Activated CD4-positive, CD25-positive, alpha-beta regulatory T cell treated with anti-CD3 and anti-CD28 coated beads, Interleukin-2, amount 50 U/mL, for 24 hours (primary cell): ENCODE data around the gene CADM3.

Source experiments
- ATAC-seq, 2 donors: fragments of 150-1000 bp; cut with Tn5 transposase; one replicate each; pipeline ENCODE4 v1.10.0; 2021; ENCODE audit warnings: mild to moderate bottlenecking in 1 of 2, moderate library complexity in 1 of 2

CADM3 gene, protein sequence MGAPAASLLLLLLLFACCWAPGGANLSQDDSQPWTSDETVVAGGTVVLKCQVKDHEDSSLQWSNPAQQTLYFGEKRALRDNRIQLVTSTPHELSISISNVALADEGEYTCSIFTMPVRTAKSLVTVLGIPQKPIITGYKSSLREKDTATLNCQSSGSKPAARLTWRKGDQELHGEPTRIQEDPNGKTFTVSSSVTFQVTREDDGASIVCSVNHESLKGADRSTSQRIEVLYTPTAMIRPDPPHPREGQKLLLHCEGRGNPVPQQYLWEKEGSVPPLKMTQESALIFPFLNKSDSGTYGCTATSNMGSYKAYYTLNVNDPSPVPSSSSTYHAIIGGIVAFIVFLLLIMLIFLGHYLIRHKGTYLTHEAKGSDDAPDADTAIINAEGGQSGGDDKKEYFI

DNA sequence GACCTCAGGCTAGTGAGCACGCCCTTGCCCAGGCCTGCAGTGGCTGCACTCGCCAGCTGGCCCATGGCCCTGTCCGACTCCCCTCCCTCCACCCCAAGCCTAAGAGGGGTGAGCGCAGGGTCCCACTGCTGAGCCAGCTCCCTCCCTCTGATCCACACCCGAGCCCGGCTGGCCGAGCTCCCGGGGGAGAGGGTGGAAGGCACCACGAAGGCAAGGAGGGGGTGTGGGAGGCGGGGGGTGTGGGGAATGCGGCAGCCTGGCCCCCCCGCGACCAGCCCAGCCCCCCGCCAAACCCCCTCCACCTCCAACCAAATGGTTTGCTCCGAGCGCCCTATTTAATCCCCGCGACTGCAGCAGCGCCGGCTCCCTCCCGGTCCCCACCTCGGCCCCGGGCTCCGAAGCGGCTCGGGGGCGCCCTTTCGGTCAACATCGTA, at the start of gene CADM3:
Gene CADM3 (plus strand): TSS at position 362 of the 434 bp plus-strand sequence. CDS start 151 bp downstream, outside the sequence.
- ATAC-seq = no peak

DNA sequence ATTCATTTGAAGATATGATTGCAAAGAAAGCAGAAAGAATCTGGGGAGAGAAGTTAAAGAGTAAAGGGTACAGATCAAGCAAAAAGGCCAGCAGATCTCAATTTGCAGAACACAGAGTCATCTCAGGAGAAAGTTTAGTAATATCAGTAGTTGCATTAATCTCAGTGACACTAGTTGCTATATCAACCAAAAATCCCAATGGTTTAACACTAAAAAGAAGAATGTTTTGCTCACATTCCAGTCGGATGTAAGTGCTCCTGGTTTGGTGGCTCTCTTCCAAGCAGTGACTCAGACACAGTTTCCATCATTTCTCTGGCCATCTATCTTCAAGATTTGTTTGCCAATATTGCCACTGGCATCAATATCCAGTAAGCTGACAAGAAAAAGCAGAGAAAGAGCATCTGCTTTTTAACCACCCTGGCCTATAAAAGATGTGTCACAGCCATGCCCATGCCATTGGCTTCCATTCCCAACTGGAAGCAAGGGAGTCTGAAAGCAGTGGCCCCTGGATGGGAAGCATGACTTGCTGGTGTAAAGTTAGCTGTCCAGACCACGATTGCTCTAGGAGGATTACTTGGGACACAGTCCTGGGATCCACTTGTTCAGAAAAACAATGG, 49.3 kb upstream of the CADM3 start:
- peak in 1 of 2 donors; percentile 49 for ATAC-seq

DNA sequence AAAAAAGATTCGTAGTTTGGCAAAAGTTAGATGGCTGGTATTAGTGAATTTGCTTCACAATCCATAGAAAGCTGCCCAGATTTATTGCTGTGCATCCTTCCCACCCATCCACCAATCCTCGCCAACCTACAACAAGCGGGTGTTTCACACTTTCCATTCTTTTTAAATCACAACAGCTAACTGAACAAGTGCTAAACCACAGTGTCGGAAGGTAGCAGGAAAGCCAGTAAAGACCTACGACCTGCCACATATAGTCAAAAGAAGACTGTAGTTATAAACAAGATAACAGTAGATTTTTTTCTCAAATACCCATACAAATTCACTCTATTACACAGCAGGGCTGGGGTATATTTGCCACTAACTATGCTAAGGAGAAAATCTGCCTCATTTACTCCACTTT, 47.8 kb upstream of the CADM3 start:
- no peak for ATAC-seq

- ATAC-seq = no peak
Observed at GRCh38 chr1:159132271-159132881, 39.0 kb upstream of the CADM3 start.

DNA sequence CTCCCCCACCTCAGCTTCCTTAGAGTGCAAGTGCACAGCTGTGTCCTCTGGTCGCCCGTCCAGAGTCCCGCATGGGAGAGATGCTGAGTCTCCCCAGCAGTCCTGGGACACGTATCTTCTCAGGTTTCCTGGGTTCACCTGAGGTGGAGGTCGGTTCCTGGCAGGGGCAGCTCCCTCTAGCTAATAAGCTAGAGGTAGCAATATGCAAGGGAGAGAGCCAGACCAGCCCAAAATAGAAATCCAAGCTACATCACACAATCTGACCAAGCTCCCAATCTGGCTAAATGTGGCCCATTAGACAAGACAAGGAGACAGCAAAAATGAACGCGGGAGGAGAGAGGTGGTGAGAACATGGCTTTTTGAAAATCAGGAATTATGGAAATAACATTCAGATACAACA, 30.9 kb upstream of the CADM3 start:
- no peak for ATAC-seq

DNA sequence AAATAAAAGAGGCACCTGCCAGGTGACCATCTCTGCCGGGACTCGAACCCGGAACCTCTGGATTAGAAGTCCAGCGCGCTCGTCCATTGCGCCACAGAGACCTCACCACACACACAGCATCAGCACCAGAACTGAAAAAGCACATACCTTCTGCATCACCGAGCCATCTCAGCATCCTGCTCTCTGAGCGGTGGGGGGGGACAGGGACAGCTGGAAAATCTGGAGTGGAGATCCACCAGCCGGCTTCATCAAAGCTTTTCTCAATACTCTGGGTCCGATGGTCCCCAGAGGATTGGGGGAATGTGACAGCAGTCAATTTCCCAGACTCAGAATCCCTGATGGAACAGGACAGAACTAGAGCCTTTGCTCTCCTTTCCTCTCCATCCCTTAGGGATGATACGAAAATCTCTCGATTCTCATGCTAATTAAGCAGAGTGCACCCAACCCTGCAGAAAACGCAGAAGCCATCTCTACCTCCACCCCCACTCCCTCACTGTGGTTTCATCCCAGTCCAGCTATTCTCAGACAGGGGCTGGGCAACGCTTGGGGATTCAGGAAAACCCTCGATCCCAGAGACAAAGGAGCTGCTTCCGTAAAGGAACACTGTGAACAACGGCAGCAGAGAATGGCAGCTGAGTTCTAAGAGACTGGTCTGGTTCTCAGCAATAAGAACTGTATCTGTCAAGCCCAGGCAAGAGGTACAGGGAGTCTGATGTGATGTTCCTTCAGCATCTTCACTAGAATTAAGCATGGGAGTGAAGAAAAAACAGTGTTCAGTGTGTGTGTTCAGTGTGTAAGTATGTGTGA, 29.6 kb upstream of the CADM3 start:
- no peak for ATAC-seq

- no peak for ATAC-seq
Observed at GRCh38 chr1:159142391-159142663, 29.1 kb upstream of the CADM3 start.

DNA sequence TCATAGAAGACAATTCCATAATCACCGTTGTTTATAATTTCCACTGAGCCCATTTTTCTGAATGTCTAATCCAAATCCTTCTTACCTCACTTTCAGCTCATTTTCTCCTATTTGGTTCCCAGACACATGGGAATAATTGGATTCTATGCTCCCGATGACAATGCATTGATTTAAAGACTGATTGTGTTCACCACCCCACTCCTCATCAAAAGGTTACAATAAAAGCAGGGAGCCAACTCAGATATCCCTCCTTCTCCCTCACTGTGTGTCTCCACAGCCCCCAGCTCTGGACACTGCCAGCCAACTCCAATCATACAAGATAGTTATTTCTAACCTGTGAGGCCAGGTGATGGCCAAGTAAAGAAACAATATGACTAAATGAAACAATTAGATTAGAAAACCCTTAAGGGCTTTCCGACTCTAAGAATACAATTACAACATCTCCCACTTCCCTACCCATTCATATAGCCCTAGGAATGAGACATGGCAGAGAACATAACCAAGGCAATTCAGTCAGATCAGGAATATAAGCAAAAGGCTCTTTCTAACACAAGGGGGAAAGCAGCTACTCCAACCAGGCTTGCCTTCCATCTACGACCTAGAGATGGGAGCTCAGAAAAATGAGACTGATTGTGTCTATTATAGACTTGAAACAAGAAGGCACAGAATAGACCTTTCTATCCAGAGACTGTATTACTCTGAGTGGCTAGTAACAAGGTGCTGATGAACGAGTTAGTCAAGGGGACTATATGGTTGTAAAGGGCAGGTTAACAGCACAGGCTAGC, 28.5 kb upstream of the CADM3 start:
- ATAC-seq = no peak

GRCh38 chr1:159144571-159144970, 26.8 kb upstream of the CADM3 start:
- no peak for ATAC-seq

DNA sequence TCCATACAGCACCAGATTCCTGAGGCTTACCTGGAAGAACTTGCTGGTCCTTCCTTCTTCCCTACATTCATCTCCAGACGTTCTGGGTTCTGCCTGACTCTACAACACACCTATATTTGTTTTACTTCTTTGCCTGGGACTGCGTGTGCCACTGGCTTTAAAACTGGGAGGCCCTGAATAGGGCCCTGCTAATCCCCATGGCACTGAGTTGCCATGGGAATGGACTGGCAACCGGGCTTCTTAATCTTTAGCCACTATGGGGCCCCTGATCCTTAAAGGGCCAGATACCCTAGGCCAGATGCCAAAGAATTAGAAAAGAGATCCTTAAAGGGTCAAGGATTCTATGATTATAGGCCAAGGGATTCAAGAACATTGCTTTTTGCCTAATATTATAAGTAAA, 24.4 kb upstream of the CADM3 start:
- ATAC-seq = no peak

GRCh38 chr1:159152031-159152430, 19.4 kb upstream of the CADM3 start:
- ATAC-seq = no peak

DNA sequence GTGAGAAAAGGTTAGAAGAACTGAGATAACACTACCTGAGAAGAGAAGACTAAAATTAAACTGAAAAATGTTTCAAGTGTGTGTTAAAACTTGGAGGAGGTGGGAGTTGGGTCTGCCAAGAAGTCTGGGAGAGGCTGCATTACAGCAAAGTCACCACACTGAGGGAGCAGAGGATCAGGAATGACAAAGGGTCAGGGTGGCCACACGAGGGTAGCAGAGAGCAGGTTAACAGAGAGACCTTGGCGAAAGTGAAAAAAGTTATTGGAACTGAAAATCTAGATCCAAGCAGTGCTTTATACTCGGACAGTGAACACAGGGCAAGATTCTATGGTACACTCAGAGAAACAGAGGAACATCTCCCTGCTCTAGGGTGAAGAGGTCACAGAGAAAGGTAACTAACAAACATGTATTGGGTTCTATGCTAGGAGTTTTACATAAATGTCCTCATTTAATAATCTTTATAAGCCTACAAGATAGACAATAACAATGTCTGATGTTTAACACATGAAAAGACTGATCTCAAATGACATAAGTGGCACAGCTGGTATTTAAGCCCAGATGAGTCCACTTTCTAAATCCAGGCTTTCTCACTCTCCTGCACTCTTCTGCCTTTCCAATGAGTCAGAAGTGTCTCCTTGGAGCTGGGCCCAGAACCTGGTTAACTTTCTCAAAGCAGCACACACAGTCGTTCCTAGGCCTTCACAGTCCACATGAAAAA, 10.3 kb upstream of the CADM3 start:
- peak; percentile 44 to 73 for ATAC-seq

DNA sequence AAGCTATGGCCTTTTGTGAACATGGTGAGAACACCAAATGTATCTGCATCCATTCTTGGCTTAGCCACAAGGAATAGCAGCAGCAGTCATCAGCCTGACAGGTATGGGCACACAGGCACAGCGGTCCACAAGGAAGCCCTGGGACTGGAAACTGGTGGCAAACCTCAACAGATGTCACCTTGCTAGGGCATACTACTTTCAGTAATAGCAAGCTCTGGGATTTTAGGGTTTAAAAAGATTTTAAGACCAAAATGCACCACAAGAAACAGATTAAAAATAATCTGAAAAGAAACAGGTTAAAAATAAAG, 9.7 kb upstream of the CADM3 start:
- ATAC-seq = no peak

- ATAC-seq = no peak
Observed at GRCh38 chr1:159162516-159163265, 8.7 kb upstream of the CADM3 start.

DNA sequence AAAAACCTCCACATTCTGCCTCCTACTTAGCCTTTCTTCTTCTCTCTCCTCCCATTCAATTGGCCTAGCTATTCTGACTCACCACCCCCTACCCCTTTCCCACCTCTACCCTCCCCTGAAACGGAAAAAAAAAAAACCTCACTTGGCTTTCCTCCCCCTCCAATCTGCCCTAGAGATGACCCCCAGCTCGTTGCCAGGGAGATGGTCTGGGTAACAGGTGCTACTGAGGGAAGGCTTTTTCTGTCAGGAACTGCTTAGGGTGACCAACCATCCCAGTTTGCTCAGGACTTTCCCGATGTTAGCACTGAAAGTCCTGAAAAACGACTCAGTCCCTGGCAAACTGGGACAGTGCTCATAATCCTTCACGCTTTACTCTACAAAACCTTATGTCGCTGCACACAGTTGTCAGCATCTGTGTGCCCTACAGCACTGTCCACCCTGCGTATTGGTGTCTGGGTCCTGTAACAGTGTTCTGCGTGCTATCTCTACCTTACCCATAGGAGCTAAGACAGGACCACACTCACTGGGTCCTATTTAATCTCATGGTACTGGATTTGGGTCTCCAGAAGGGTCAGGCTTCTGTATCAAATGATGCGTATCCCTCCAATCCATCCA, 7.7 kb upstream of the CADM3 start:
- ATAC-seq = no peak

DNA sequence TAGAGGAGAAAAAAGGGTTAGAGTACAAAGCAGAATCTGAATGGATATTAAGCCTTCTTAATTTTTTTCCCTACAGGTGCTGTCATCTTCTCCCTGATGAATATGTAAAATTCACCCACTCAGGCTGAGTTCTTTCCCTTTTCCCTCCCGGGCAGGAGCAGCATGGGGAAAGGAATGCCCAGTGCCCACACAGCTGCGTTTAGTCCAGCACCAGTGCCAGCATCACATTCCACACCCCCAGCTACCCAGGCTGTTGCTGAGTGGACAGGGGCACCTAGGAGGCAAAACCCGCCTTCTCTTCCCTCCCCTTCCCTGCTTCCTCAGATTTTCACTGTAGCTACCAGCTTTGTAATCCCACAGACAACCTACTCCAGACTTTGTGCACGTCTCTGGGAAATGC, 3.4 kb upstream of the CADM3 start:
- no peak for ATAC-seq

- ATAC-seq = no peak
Observed at GRCh38 chr1:159170639-159171038, 776 bp upstream of the CADM3 start.

DNA sequence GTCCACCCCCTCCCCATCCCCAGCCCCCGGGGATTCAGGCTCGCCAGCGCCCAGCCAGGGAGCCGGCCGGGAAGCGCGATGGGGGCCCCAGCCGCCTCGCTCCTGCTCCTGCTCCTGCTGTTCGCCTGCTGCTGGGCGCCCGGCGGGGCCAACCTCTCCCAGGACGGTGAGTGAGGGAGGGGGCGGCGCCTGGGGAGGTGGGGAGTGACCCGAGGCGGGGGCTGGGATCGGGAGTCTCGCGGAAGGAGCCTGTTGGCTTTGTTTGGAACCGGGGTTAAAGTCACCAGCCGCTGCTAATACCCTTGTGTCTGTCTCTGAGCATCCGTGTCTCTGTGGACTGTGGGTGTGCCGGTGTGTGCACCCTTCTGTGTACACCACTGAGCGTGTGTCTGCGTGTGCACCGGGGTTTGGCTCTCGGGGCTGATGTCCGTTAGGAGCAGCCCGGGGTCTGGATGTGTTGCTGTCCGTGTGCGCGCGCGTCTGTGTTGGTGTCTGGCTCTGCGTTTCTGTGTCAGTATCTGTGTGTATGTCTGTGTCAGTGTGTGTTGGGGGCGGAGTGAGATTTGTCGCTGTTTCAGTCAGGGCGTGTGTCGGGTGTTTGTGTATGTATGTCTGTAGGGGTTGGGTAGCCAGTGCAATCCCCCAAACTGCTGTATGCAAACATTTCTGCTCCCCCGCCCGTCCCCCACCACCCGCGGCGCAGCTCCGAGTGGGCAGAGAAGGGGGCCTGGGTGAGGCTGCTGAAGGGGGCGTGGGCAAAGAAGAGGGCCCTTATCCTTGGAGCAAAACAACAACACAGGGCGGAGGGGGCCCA, 480 bp downstream of the CADM3 start:
- ATAC-seq = no peak

GRCh38 chr1:159172614-159173291, 1.3 kb downstream of the CADM3 start:
- no peak for ATAC-seq
